Neuronal stem cell (in vitro differentiated cells): ENCODE results near the gene NAV2.

Source experiments
- DNase-seq: peaks from one replicate; pipeline ENCODE4 v3.0.0-alpha.2; 2013; ENCODE audit warnings: low spot score
- H2AFZ ChIP-seq: one replicate; pipeline ENCODE4 v1.6.1; 2013; ENCODE audit warnings: mild to moderate bottlenecking, low read length, inconsistent platforms
- H2AK5ac ChIP-seq: 2 replicates; pipeline ENCODE4 v1.6.1; 2013; ENCODE audit warnings: low read depth, mild to moderate bottlenecking, inconsistent platforms, low read length, moderate library complexity, mixed read lengths
- H2BK120ac ChIP-seq: 2 replicates; pipeline ENCODE4 v1.6.1; 2013; ENCODE audit warnings: low read depth, mild to moderate bottlenecking, inconsistent platforms, low read length, moderate library complexity, mixed read lengths
- H2BK12ac ChIP-seq: one replicate; pipeline ENCODE4 v1.6.1; 2013; ENCODE audit warnings: low read length, inconsistent platforms
- H2BK15ac ChIP-seq: 2 replicates; pipeline ENCODE4 v1.6.1; 2013; ENCODE audit warnings: mild to moderate bottlenecking, low read length, inconsistent platforms, mixed read lengths
- H2BK5ac ChIP-seq: one replicate; pipeline ENCODE4 v1.6.1; 2013; ENCODE audit warnings: inconsistent platforms, mild to moderate bottlenecking, low read length, moderate library complexity
- H3K14ac ChIP-seq: one replicate; pipeline ENCODE4 v1.6.1; 2013; ENCODE audit warnings: low read length, inconsistent platforms
- H3K18ac ChIP-seq: 2 replicates; pipeline ENCODE4 v1.6.1; 2013; ENCODE audit warnings: low read length, inconsistent platforms
- H3K23ac ChIP-seq: 2 replicates; pipeline ENCODE4 v1.6.1; 2013; ENCODE audit warnings: low read depth, mild to moderate bottlenecking, mixed read lengths, low read length, inconsistent platforms; ENCODE audit not compliant: poor library complexity
- H3K27ac ChIP-seq: replicated peaks from 3 replicates; pipeline ENCODE4 v1.5.1; 2013; ENCODE audit warnings: low read length, inconsistent platforms
- H3K27me3 ChIP-seq, 3 experiments: 2 replicates each; pipeline ENCODE4 v1.6.1; 2013; ENCODE audit warnings: low read length in 3 of 3, mild to moderate bottlenecking in 2 of 3, inconsistent platforms in 1 of 3, low read depth in 1 of 3, mixed read lengths in 1 of 3, moderate library complexity in 1 of 3; ENCODE audit not compliant: control insufficient read depth in 3 of 3, insufficient read depth in 3 of 3
- H3K36me3 ChIP-seq, 2 donors: replicated peaks in 1 of 2; 2 replicates each; pipeline ENCODE4 v1.6.1; 2013; ENCODE audit warnings: low read length in 2 of 2; ENCODE audit not compliant: control insufficient read depth in 2 of 2, insufficient read depth in 2 of 2
- H3K4ac ChIP-seq: 2 replicates; pipeline ENCODE4 v1.6.1; 2013; ENCODE audit warnings: inconsistent platforms, mild to moderate bottlenecking, low read length, moderate library complexity
- H3K4me1 ChIP-seq, 2 donors: 1 replicate in 1 of 2; 2 replicates in 1 of 2; pipeline ENCODE4 v1.6.1; 2013; ENCODE audit warnings: low read length in 2 of 2, low read depth in 1 of 2; ENCODE audit not compliant: control insufficient read depth in 2 of 2, insufficient read depth in 1 of 2
- H3K4me2 ChIP-seq: one replicate; pipeline ENCODE4 v1.6.1; 2013; ENCODE audit warnings: mild to moderate bottlenecking, low read length, inconsistent platforms; ENCODE audit not compliant: insufficient read depth, poor library complexity, severe bottlenecking
- H3K4me3 ChIP-seq, 2 donors: 2 replicates each; pipeline ENCODE4 v1.5.1; 2013; ENCODE audit warnings: low read length in 2 of 2, mild to moderate bottlenecking in 2 of 2, inconsistent platforms in 1 of 2, moderate library complexity in 1 of 2
- H3K79me1 ChIP-seq: one replicate; pipeline ENCODE4 v1.6.1; 2013; ENCODE audit warnings: low read depth, mild to moderate bottlenecking, inconsistent platforms, low read length, moderate library complexity
- H3K9ac ChIP-seq: one replicate; pipeline ENCODE4 v1.6.1; 2013; ENCODE audit warnings: mild to moderate bottlenecking, low read depth, low read length, inconsistent platforms; ENCODE audit not compliant: poor library complexity
- H3K9me3 ChIP-seq, 2 donors: replicated peaks in 1 of 2; 2 replicates each; pipeline versions ENCODE3 to v1.6.1; 2013; ENCODE audit warnings: low read length in 2 of 2, mild to moderate bottlenecking in 2 of 2, inconsistent platforms in 1 of 2, low read depth in 1 of 2, mixed read lengths in 1 of 2, moderate library complexity in 1 of 2; ENCODE audit not compliant: control insufficient read depth in 2 of 2, insufficient read depth in 1 of 2
- H4K8ac ChIP-seq: one replicate; pipeline ENCODE4 v1.6.1; 2013; ENCODE audit warnings: low read depth, mild to moderate bottlenecking, inconsistent platforms, low read length, moderate library complexity
- H4K91ac ChIP-seq: one replicate; pipeline ENCODE4 v1.6.1; 2013; ENCODE audit warnings: low read length, low read depth, mild to moderate bottlenecking, inconsistent platforms; ENCODE audit not compliant: poor library complexity
- WGBS, 2 donors: extraction: QIAGEN DNeasy Blood & Tissue Kit; methylation state at CpG; one replicate each; pipeline ENCODE4 v1.1.7; 2013; ENCODE audit warnings: missing lambda C conversion rate in 2 of 2, mixed read lengths in 1 of 2; ENCODE audit not compliant: insufficient read length in 2 of 2, insufficient replicate concordance in 1 of 2; ENCODE audit errors: extremely low coverage in 2 of 2; 5-methylcytosine and 5-hydroxymethylcytosine counted together

Gene NAV2

GRCh38 chr11:19821412-19821875, 108.8 kb downstream of the NAV2 start:
- no CpG with 5 or more reads among the region's 1 CpG for WGBS, 2 donors

GRCh38 chr11:19821993-19822392, 109.4 kb downstream of the NAV2 start:
- H3K4me1 ChIP-seq: peaks cover 0 to 1% of the 10 kb centered on the region in 2 donors
- no peaks in the 10 kb centered on the region for H3K27me3 ChIP-seq
- no peak overlapping the region for H3K18ac ChIP-seq
- no peak overlapping the region for H2BK120ac ChIP-seq
- no peak overlapping the region for H2BK15ac ChIP-seq
- no peaks in the 10 kb centered on the region for H3K79me1 ChIP-seq
- no peak overlapping the region for H4K91ac ChIP-seq
- no CpG with 5 or more reads among the region's 3 CpGs for WGBS, 2 donors
- H3K36me3 ChIP-seq: no peaks in the 10 kb centered on the region
- no peak overlapping the region for H3K4me3 ChIP-seq
- no peak overlapping the region for H2AK5ac ChIP-seq
- no peak overlapping the region for H3K14ac ChIP-seq
- H4K8ac ChIP-seq: no peak overlapping the region
- no peak overlapping the region for H3K23ac ChIP-seq
- no peak overlapping the region for H2BK5ac ChIP-seq
- H3K4ac ChIP-seq: no peak overlapping the region
- H2BK12ac ChIP-seq: no peak overlapping the region
- no peak overlapping the region for H3K27ac ChIP-seq
- DNase-seq: no peak
- no peak overlapping the region for H3K4me2 ChIP-seq
- H2AFZ ChIP-seq: no peak overlapping the region
- no peaks in the 10 kb centered on the region for H3K9me3 ChIP-seq
- H3K9ac ChIP-seq: no peak overlapping the region

More at GRCh38 chr11:19821412-19821875, 108.8 kb downstream of the NAV2 start:
- H2BK12ac ChIP-seq: no peak overlapping the region
- H3K18ac ChIP-seq: no peak overlapping the region
- no peak for DNase-seq
- no peak overlapping the region for H2AK5ac ChIP-seq
- H4K91ac ChIP-seq: no peak overlapping the region
- no peak overlapping the region for H2BK120ac ChIP-seq
- H3K36me3 ChIP-seq: no peaks in the 10 kb centered on the region
- no peak overlapping the region for H4K8ac ChIP-seq
- H3K27ac ChIP-seq: no peak overlapping the region
- no peak overlapping the region for H3K4me2 ChIP-seq
- H2AFZ ChIP-seq: no peak overlapping the region
- no peaks in the 10 kb centered on the region for H3K79me1 ChIP-seq
- peaks cover 0 to 3% of the 10 kb centered on the region in 2 donors for H3K4me1 ChIP-seq
- no peak overlapping the region for H2BK5ac ChIP-seq
- H3K9me3 ChIP-seq: no peaks in the 10 kb centered on the region
- no peak overlapping the region for H3K4ac ChIP-seq
- H3K14ac ChIP-seq: no peak overlapping the region
- H3K23ac ChIP-seq: no peak overlapping the region
- H3K27me3 ChIP-seq: no peaks in the 10 kb centered on the region
- no peak overlapping the region for H3K4me3 ChIP-seq
- H2BK15ac ChIP-seq: no peak overlapping the region
- no peak overlapping the region for H3K9ac ChIP-seq

GRCh38 chr11:19822531-19822930, 109.9 kb downstream of the NAV2 start:
- no peak overlapping the region for H3K4ac ChIP-seq
- H2AK5ac ChIP-seq: no peak overlapping the region
- H3K27me3 ChIP-seq: no peaks in the 10 kb centered on the region
- H3K9ac ChIP-seq: no peak overlapping the region
- no peak overlapping the region for H3K27ac ChIP-seq
- no peak overlapping the region for H2BK12ac ChIP-seq
- no peak overlapping the region for H2BK15ac ChIP-seq
- no peak overlapping the region for H3K23ac ChIP-seq
- no peak overlapping the region for H3K18ac ChIP-seq
- no peaks in the 10 kb centered on the region for H3K79me1 ChIP-seq
- DNase-seq: no peak
- no peaks in the 10 kb centered on the region for H3K36me3 ChIP-seq
- peaks cover 0 to 1% of the 10 kb centered on the region in 2 donors for H3K4me1 ChIP-seq
- no peak overlapping the region for H2BK5ac ChIP-seq
- H4K91ac ChIP-seq: no peak overlapping the region
- no peak overlapping the region for H4K8ac ChIP-seq
- no peaks in the 10 kb centered on the region for H3K9me3 ChIP-seq
- no peak overlapping the region for H3K14ac ChIP-seq
- no peak overlapping the region for H3K4me3 ChIP-seq
- H3K4me2 ChIP-seq: no peak overlapping the region
- no peak overlapping the region for H2AFZ ChIP-seq
- no peak overlapping the region for H2BK120ac ChIP-seq

GRCh38 chr11:19826606-19827005, 114.0 kb downstream of the NAV2 start:
- Histone ChIP-seq H3K9ac (no peak overlapping the region), H2BK12ac (no peak overlapping the region), H3K4me1 (peaks cover 8 to 17% of the 10 kb centered on the region in 2 donors), H4K91ac (no peak overlapping the region), H2BK120ac (no peak overlapping the region), H2BK5ac (no peak overlapping the region), H3K36me3 (no peaks in the 10 kb centered on the region), H3K23ac (no peak overlapping the region), H3K79me1 (no peaks in the 10 kb centered on the region), H2AFZ (no peak overlapping the region), H3K4ac (no peak overlapping the region), H3K18ac (no peak overlapping the region), H3K4me3 (no peak overlapping the region), H4K8ac (no peak overlapping the region), H3K27ac (no peak overlapping the region), H3K27me3 (no peaks in the 10 kb centered on the region), H3K14ac (no peak overlapping the region), H2AK5ac (peak overlapping the region; percentile 7), H3K4me2 (no peak overlapping the region), H3K9me3 (no peaks in the 10 kb centered on the region), H2BK15ac (no peak overlapping the region)
- no peak for DNase-seq
- WGBS, 2 donors: no CpG with 5 or more reads among the region's 4 CpGs
